Measurements from ENCODE around the gene GID8. TPM values are rescaled to one million over a fixed set of nuclear protein-coding genes. Genes with fewer than 3 reads are reported as not detected.

The GID8 gene
- total RNA-seq, 1 donor from 2014 or later: 69.2 TPM

DNA sequence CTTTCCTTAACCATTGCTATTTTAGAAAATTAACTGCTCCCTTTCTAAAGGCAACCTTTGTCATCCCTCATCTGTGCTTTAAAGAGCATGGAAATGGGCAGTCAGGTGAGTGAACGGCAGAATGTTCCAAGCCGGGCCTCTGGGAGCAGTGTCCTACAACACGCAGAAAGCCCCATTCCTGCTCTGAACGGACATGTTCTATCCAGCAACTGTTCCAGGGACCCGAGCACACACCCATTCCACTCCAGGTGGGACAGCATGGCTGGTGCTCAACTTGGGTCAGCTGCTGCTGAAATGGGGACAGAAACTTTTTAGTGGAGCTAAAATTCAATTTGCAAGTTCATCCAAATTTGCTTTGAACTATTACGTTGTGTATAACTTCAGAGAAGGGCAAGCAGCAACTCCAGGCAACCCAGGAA lies 38.3 kb upstream of the GID8 start:
- Histone ChIP-seq H3K4me3 (ENCODE audit: low read depth, low read length) (no peak overlapping the region), H3K36me3 (ENCODE audit: control insufficient read depth, insufficient read depth, low read length) (peaks cover 22% of the 10 kb centered on the region), H3K27me3 (ENCODE audit: control insufficient read depth, insufficient read depth, low read length) (no peaks in the 10 kb centered on the region)
- peak; percentile 46 for TF ChIP-seq CTCF (IDR thresholded peaks at IDR 0.05; ENCODE audit: insufficient read depth, low read length, severe bottlenecking)
- FAIRE-seq (no peak), DNase-seq (ENCODE audit: low read depth) (no peak)

DNA sequence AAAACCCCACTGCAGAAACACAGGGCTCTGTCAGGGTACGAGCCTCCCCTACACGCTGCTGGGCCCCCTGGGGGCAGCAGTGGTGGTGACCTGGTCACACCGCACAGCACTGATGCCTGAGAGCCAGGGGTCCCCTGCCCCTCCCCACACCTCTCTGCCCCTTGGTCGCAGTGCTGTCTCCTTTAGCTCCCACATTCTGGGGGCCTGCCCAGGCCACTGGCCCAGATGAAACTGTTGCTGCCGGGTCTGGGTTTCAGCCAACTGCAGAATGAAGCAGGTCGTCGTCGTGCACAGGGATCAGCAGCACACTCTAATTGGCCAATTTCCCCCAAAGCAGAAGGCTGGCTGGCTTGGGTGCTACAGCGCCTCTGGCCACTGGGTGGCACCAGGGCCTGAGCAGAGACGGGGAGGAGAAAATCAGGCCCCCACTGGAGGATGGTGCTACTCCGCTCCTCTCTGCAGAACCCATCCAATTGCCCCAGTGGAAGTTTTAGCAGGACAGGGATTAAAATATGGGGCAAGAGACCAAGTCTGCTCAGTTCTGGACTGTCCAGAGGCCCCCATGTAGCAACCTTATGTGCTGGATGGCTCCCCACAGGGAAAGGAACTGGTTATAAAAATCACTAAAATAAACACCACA lies 37.8 kb upstream of the GID8 start:
- peak; percentile 93 for TF ChIP-seq CTCF (IDR thresholded peaks at IDR 0.05; ENCODE audit: insufficient read depth, low read length, severe bottlenecking)
- no peaks in the 10 kb centered on the region for H3K27me3 ChIP-seq (ENCODE audit: control insufficient read depth, insufficient read depth, low read length)
- peaks cover 20% of the 10 kb centered on the region for H3K36me3 ChIP-seq (ENCODE audit: control insufficient read depth, insufficient read depth, low read length)
- DNase-seq (ENCODE audit: low read depth) (peak; percentile 64), FAIRE-seq (no peak)
- H3K4me3 ChIP-seq (ENCODE audit: low read depth, low read length): no peak overlapping the region

GRCh38 chr20:62900692-62901584 lies 37.0 kb upstream of the GID8 start:
- no peak overlapping the region for H3K4me3 ChIP-seq (ENCODE audit: low read depth, low read length)
- DNase-seq (ENCODE audit: low read depth) (peak; percentile 86), FAIRE-seq (no peak)
- no peaks in the 10 kb centered on the region for H3K27me3 ChIP-seq (ENCODE audit: control insufficient read depth, insufficient read depth, low read length)
- peak; percentile 61 for TF ChIP-seq CTCF (IDR thresholded peaks at IDR 0.05; ENCODE audit: insufficient read depth, low read length, severe bottlenecking)
- peaks cover 20% of the 10 kb centered on the region for H3K36me3 ChIP-seq (ENCODE audit: control insufficient read depth, insufficient read depth, low read length)

DNA sequence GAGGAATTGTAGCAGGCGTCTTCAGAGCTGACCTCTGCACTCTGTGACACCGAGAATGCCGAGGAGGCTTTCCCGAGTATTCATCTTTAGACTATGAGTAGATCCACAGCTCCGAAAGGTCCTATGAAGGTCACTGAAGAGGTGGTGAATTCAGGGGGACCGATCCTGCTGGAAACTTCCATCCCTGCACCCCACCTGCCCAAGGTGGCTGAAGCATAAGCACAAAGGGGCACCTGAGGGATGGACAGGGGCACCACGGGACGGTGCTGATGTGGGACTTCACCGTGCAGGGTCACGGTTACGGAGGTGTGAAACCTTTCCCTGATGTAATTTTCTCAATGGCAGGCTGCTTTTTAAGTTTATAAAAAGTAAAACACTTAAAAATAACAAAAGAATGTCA lies 36.1 kb upstream of the GID8 start:
- Histone ChIP-seq H3K36me3 (ENCODE audit: control insufficient read depth, insufficient read depth, low read length) (peaks cover 20% of the 10 kb centered on the region), H3K4me3 (ENCODE audit: low read depth, low read length) (no peak overlapping the region), H3K27me3 (ENCODE audit: control insufficient read depth, insufficient read depth, low read length) (no peaks in the 10 kb centered on the region)
- no peak for DNase-seq (ENCODE audit: low read depth)
- no peak for TF ChIP-seq CTCF (IDR thresholded peaks at IDR 0.05; ENCODE audit: insufficient read depth, low read length, severe bottlenecking)
- no peak for FAIRE-seq

GRCh38 chr20:62902926-62903615 lies 34.9 kb upstream of the GID8 start:
- FAIRE-seq (no peak), DNase-seq (ENCODE audit: low read depth) (no peak)
- no peaks in the 10 kb centered on the region for H3K27me3 ChIP-seq (ENCODE audit: control insufficient read depth, insufficient read depth, low read length)
- peaks cover 26% of the 10 kb centered on the region for H3K36me3 ChIP-seq (ENCODE audit: control insufficient read depth, insufficient read depth, low read length)
- H3K4me3 ChIP-seq (ENCODE audit: low read depth, low read length): no peak overlapping the region
- no peak for TF ChIP-seq CTCF (IDR thresholded peaks at IDR 0.05; ENCODE audit: insufficient read depth, low read length, severe bottlenecking)

Measured in bronchial epithelial cell (primary cell).